Measurements from ENCODE around the gene CNEP1R1.

DNA sequence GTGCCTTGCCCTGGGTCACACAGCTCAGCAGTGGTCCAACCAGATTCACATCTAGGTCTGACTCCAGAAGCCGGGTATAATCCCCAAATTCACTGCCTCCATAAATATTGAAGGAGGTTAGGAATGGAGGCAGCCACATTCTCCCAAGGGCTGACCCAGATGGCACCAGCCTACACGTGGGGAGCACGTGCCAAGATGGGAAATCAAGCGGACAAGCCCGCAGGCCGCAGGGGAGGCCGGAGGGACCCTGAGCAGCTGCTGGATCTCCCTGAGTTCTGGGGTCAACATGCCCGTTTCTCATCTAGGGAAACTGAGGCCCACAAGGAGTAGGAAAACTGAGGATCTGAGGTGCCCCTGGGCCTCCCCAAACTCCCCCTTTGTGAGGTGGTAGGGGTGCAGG lies 32.2 kb upstream of the CNEP1R1 start:
- TF ChIP-seq EZH2 (IDR thresholded peaks at IDR 0.05; ENCODE audit: insufficient read depth, poor library complexity, severe bottlenecking) = no peak
- TF ChIP-seq EZH2phosphoT487 (IDR thresholded peaks at IDR 0.05; ENCODE audit: insufficient read depth, low read depth) = no peak

Measured in GM23248 (cell line).